GM19043 (cell line): ENCODE data around the gene LRMDA.
"Not testable (repeated sequence)": the region's sequence is repeated elsewhere in the genome, so short reads cannot be mapped to it uniquely, and the experiment has no call there.

Experiments used
- ATAC-seq: cut with Tn5 transposase; IDR thresholded peaks from one replicate; pipeline ENCODE4 v1.9.1; 2021; ENCODE audit warnings: low read depth; ENCODE audit not compliant: unreplicated experiment

LRMDA gene

DNA sequence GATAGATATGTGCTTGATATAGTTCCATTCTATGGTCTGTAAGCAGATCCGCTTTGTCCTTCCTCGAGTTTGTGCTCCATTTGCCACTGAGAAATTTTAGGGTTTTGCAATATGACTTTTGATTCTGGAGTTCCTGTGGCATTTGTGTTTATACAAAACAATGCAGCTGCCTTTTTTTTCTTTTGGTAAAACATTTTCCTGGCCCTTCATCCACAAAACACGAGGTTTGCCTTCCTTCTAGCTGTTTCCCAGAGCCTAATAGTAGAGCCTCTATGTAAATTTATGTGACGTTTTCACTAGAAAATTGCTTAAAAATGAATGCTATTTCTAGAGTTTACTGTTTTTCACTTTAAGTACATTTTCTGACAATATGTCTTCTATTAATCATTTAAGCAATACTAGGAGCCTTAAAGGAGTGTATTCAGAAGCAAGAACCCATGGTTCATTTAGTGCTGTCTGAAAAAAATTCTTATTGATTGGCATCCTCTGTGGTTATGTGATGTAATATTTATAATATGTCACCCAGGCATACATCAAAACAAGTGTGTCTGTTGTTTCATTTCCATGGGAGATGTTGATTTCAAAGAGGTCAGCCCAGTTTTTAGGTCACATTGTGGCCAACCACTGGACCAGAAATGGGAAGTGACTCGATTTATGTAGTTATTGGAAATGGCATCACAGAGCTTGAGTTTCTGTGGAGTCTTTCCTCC, 618.3 kb downstream of the LRMDA start:
- no peak for ATAC-seq

DNA sequence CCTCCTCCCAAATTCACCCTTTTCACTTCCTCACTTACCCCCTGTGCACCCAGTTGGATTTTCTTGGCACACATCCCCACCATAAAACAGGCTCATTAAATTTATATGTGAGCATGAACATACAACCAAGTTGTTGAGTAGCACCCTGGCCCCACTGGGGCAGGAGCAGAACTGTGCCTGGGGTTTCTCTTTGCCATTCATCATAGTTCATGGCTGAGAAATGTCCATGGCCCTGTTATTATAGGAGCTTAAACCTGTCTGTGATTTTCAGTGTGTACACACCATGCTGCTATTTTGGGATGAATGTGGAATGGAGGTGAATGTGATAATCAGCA, 618.8 kb downstream of the LRMDA start:
- ATAC-seq, result no peak

DNA sequence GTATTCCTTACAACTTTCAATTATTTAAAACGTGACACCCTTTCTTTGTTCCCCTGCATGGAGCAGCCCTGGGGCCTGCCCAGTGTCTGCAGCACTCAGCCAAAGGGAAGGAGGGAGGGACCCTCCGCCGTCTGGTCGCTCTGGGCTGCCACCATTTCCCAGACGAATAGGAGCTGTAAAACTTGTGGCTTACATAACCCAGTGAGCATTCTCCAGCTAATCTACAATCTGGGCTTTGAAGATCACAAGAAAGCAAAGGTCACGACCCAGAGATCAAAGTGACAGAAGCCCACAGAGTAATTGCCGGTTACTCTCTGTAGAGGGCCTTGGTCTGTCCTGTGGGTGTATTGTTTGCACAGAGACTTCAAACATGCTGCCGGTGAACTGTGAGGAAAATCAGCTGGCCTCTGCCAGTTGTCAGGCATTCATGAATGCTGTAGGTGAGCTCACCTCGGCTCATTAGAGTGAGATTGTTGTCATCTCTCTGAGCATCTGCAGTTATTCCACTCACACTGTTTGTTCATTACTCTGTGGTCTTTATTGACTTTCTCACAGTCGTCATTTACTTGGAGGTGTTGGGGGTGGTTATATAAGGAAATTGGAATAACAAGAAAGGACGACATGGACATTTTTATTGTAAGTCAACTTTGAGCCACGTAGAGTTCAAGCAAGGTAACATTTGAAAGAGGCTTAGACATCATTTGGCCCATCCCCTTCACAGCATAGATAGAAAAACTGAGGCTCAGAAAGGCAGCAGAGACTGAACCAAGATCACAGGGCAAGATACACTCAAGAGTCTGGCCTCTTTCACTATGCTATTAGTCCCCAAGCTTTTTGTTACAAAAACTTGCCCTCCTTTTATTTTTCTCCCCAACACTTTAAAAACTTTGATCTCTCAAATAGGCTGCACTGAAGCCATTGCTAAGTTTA, 619.8 kb downstream of the LRMDA start:
- ATAC-seq, result no peak

DNA sequence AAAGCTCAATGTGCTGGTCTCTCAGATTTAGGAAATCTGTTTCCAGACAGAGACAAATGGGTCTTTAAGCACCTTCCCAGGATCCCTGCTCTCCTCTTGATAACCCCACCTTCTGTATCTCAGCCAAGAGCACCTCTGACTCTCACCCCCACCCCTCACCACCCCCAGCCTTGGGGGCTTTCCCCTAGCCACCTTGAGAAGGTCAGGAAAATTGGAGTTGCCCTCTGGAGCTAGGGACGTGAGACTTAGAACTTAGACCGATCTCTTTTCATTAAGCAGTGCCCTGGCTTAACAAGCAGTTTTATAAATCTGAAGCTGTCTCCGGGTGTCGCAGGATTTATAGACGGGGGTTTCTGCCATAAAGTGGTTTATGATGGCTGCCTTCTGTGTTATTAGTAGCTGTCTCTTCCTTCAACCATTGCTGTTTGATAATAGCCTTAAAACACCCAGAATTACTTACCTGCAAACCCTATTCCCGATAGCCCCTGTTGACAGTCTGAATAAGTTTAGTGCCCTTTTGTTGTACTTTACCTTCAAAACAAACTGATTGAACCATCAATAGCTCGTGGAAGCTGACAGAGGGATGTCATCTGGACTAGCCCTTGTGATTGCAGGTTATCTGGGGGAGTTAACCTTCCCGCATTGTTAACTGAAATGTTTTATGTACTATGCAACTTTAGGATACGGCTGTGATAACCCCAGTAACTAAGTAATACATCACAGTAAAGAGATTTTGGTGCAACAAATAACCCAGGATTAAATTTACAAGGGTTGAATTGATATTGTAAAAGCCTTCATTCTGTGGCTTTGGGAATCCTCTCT, 621.5 kb downstream of the LRMDA start:
- no peak for ATAC-seq

DNA sequence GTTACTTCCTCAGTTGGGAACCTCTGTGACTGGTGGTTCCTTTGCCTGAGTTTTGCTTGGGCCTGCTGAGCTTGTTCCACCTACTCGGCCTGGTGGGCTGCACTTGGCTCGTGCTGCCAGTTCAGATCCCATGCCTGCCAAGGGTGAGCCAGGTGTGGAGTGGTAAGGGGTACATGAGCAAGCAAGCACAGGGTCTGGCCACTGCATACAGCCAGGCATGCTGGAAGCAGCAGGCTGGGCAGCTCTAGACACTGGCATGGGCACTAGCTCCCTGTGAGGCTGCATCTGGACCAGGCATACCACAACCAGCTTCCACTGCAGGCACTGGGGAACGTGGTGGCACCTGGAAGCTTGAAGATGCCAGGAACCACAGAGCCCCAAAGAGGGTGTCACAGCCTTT, 624.0 kb downstream of the LRMDA start:
- ATAC-seq, result no peak

DNA sequence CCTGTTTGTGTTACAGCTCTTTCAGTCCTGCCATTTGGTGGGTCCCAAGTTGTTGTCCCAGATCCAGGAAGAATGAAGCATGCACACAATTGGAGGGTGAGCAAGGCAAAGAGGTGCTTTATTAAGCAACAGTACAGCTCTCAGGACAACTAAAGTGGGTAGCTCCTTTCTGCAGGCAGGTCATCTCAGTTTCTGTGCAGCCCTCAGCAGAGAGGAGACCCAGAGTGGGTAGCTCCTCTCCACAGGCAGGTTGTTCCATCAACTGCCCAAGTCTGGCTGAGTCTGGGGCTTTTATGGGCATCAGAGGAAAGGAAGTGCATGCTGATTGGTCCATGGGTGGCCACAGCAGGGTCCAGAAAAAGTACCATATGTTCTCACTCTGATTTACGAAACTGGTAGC, 624.5 kb downstream of the LRMDA start:
- no peak for ATAC-seq

DNA sequence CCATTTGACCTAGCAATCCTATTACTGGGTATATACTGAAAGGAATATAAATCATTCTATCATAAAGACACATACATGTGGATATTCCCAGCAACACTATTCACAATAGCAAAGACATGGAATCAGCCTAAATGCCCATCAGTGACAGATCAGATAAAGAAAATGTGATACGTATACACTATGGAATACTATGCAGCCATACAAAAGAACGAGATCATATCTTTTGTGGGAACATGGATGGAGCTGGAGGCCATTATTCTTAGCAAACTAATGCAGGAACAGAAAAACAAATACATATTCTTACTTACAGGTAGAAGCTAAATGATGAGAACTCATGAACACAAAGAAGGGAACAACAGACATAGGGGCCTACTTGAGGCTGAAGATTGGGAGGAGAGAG, 629.6 kb downstream of the LRMDA start:
- ATAC-seq, result not testable (repeated sequence)

DNA sequence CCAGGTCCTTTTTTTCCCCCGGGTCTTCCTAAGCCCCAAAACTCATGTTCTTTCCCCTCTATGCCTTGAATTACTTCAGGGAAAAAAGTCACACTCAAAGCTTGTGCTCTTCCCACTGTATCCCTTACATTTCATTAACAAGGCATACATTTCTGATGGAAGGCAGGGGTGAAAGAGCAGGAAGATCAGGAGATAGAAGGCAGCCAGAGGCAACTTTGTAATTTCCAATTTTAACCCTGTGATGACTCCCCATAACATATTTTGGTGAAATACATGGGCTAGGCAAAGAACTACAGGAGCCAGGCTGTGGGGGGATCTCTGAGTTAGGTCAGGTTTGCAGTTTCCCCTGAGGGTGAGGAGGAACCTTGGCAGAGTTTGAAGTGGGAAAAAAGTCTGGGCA, 635.0 kb downstream of the LRMDA start:
- no peak for ATAC-seq

DNA sequence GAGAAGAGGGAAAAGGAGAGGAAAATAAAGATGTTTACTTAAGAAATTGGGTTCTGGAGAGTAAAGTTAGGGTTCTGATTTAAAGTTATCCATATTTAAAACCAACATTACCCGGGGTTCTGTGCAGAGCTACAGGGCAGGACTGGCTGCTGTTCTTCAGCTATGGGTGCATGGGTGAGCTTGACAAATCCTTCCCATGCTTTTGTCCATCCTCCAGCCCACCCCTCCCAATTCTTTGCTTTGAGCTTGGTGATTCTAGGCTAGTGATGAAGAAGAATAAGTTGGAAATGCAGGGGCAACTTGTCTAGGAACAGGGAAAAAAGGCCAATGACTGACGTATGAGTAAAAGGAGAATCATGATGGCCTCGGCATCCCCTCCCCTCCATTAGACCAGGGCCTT, 636.0 kb downstream of the LRMDA start:
- no peak for ATAC-seq

DNA sequence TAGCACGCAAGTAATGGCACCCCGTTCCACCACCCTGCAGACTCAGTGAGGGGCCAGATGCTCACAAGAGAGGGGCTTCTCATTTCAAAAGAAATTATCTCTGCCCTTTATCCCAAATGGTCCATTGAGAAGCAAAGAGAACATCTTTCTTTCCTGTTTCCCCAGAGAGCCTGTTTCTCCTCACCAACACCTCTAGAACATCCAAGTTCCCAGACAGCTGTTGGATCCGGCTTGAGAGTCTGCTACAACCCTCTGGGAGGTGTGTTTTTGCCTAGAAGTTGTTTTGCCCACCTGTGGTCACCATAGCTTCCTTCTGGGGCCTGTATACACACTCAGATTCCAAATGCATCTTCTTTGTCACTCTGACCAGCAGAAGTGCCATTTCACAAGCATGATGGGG, 637.4 kb downstream of the LRMDA start:
- ATAC-seq, result no peak

DNA sequence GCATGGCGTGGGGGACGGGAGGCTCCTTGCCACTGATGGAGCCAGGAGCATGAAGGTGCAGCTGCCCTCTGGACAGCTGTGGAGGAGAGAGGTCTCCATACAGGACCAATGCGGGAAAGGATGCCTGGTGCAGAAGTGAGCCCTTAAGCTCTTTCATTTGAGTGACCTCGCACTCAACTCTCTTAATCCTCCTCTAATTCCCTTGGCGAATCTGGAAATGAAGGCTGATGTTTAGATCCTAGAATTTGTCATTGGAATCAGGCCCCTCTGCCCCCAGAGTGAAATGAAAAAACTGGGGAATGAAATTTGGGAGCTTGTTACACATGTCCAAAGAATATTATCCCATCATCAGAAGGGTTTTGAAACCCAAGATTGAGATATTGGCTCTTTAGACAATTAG, 639.5 kb downstream of the LRMDA start:
- no peak for ATAC-seq

DNA sequence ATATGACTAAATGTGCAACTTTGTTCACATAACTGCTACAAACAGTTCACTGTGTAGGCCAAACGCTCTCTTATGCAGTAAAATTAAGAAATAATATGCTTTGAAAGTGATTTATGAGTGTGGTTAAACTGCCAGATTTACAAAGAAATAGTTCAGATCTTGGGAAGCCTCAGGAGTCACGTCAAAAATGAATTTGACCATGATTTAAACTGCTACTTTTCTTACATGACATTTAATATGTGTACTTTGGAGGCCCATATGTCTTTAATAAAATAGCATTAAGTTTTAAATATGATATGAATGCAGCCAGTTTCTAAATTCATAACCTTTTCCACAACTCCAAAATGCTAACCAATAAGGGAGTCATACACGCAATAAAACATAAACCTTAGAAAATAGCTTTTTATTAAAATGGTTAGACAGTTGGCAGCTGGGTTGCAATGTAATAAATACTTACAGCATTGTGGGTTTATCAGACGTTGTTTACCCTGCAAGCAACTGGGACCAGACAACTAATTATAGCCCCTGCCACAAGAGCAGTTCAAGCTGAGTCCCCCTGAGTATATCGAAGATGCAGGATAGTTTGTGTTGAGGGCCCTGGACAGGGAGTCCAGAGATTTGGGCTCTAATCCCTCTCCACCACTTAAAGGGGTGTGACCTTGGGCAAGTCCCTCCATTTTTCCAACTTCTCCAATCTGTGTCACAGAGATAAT, 640.4 kb downstream of the LRMDA start:
- ATAC-seq, result no peak

DNA sequence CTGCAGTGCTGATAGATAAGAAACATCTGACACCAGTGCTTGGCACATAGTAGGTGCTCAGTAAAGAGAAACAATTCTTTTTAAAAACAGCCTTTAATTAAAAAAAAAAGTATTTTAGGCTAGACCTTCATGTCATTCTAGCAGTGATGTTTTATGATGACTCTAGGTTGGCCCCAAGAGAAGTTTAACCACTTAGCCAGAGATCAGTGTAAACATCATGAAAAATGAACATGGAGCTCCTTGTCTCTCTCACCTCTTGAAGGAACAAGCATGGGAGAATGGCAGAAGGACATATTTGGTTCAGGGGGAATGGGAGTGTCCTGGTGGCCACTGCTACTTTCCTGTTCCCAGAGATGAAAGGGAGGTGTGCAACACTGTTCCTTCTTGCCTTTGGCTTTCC, 641.0 kb downstream of the LRMDA start:
- no peak for ATAC-seq

DNA sequence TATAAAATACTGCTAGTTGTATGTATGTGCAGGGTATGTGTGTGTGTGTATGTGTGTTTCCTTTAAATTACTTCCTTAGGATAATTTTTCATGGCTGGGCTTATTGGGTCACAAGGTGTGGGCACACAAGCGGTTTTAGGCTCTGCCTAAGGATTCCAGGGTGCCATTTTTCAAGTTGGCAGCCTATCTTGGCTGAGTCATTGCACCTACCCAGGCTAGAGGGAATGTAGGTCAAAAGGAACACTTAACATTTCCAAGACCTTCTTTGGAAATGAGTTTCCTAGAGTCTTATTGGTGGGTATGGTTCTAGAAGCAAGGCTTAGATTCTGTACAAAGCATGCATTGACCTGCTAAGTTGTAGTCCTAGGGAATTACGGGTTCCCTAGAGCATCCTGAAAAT, 642.1 kb downstream of the LRMDA start:
- no peak for ATAC-seq

DNA sequence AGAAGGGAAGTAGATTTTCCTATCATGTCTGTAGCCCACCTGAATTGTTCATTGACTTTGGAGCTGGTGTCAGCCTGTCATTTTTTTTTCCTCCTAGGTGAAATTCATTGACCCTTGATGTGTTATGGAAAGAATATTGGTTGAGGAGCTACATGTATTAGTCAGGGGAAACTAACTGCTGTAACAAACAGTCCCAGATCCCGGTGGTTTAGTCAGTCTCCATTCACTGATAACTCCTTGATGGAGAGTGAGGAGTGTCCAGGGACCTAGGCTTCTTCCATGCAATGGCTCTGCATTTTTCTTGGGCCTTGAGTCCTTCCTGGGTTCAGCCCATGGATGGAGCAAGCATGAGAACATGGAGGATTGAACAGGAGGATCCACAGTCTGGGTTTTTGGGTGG, 643.2 kb downstream of the LRMDA start:
- no peak for ATAC-seq

DNA sequence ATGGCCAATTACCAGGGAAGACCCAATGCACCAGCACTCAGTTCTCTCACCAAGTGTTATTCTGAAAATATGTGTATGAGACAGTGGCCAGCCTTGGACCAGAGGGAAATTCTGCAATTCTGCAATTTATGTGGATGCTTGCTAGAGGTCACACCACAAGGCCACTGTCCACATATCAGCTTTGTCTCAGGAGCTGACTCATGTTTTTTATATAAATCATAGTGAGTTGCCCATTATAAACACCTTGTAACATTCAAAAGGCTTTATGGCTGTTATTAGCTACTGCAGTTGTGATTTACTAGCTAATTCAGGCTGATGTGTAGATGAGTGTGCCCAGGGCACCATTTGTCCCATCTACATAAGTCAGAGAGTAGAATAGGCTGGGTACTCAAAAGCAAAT, 649.0 kb downstream of the LRMDA start:
- no peak for ATAC-seq

DNA sequence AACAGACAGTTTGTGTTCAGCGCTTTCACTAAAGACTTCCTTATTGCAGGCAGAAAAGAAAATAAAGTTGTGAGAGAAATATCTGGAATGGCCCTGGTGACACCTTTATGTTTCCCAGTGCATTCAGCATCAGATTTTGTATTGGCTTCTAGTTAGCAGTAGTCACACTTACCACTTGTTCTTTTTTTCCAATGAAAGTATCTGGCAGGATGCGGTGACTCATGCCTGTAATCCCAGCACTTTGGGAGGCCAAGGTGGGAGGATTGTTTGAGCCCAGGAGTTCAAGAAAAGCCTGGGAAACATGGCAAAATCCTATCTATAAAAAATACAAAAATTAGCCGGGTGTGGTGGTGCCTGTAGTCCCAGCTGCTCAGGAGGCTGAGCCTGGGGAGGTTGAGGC, 649.6 kb downstream of the LRMDA start:
- ATAC-seq, result no peak

DNA sequence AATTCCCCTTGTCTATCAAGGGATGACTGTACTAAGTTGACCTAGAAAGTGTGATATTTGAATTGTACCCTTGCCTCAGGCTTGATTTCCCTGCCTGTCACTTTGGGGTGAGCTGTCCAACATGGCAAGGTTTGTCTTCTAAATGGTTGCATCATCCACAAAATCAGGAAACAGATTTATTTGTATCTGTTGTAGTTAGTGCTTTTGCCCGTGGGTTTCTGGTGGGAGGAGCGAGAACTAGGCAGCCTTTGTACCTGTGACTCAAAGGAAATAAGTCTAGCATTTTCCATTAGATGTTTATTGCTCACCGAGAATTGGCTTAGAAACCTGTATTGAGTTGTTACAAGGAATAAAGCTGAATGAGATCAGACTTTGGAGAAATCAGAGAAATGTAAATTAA, 650.8 kb downstream of the LRMDA start:
- ATAC-seq, result no peak

DNA sequence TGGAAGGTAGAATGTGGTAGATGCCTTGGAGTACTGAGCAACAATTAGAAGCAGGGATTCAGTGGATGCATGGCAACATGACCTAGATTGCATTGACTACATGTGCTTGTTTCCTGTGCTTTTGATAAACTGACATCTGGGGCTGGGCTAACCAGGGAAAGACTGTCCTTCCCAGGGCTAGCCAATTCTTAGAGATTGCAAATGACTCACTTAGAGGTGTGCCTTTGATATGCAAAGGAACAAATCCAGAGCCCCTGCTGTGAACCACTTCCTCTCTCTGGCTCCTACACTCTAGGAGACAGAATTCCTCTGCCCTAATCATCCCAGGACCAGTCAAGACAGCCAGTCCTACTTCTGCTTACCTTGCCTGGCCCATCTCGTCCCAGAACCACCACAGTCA, 651.5 kb downstream of the LRMDA start:
- no peak for ATAC-seq

DNA sequence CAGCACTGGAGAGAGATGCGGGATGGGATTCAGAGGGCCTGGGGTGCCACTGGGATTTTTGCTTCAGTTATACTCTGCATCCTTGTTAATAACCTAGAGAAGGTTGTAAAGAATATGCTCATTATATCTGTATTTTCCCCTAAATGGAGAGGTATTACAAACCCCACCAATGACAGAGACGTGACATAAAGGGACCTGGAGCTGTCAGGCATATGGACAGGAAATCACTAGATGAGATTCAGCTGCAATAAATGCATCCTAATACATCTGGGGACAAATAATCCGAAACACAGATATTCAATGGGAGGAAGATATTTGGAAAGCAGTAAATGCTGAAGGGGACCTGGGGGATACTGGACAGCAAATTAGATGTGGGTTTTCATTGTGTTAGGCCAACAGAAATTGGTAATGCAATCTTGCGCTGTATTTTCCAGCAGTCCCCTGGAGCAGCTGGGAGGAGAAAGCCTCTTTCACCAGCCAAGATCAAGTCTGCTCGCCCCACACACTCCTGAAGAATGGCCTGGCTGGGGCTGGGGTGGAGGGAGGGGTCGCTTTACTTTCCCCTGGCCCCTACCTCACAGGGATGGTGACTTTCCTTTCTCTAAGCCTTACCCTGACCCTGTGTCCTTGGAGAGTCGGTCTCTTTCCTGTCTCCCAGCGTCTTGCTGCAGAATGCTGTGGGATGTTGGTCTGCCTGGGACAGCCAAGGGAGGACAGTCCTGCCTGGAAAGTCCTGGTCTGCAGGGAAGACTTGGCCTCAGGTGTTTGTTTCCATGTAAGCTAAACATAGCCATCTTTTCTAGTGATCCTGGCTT, 653.8 kb downstream of the LRMDA start:
- no peak for ATAC-seq
